ENCODE measurements around the gene COG1. TPM values are rescaled to one million over a fixed set of nuclear protein-coding genes. Genes with fewer than 3 reads are reported as not detected.

COG1 gene
- total RNA-seq, 4 donors from 2014 or later, result 48.3 to 83.3 (median 62.9) TPM

DNA sequence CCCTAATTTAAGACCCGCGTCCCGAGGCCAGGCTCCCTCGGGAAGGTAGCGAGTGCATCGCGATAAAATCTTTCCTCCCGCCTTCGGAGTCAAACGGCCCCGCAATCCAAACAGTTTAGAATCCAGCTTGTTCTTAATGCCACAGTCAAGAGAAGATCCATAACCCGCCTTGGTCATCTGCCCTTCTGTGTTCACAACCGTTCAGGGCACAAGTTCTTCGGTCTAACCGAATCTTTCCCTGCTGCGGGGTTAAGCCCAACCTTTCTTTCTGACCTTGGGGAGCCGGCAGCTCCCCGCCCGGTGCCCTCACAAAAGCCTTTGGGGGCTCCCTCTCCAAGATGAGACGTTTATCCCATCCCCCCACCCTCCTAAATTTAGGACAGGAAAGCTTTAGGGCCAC, 38.5 kb downstream of the COG1 start:
- DNase-seq, result no peak
- peak overlapping the region; percentile 83 to 90 (median 88) for H3K27ac ChIP-seq
- H3K4me1 ChIP-seq, result peaks cover 4 to 44% (median 10%) of the 10 kb centered on the region in 4 donors

GRCh38 chr17:73231841-73232586, 39.2 kb downstream of the COG1 start:
- peaks cover 4 to 42% (median 10%) of the 10 kb centered on the region in 4 donors for H3K4me1 ChIP-seq
- no peaks in the 10 kb centered on the region for H3K27me3 ChIP-seq
- DNase-seq, result peak; percentile 94 to 98 (median 97)
- peak; percentile 41 to 82 for TF ChIP-seq POLR2A (IDR thresholded peaks at IDR 0.05)
- peak in 5 of 6 experiments; percentile 18 to 65 (median 49) for TF ChIP-seq CTCF (IDR thresholded peaks at IDR 0.05)
- H3K4me3 ChIP-seq, result peak overlapping the region; percentile 78 to 99 (median 86)
- peak overlapping the region; percentile 83 to 90 (median 88) for H3K27ac ChIP-seq
- H3K36me3 ChIP-seq, result peaks cover 0 to 19% (median 0%) of the 10 kb centered on the region in 3 donors
- no peaks in the 10 kb centered on the region for H3K9me3 ChIP-seq

More for the DNA sequence above, 38.5 kb downstream of the COG1 start:
- Histone ChIP-seq H3K36me3 (peaks cover 0 to 13% (median 0%) of the 10 kb centered on the region in 3 donors), H3K9me3 (no peaks in the 10 kb centered on the region), H3K27me3 (no peaks in the 10 kb centered on the region), H3K4me3 (peak overlapping the region; percentile 78 to 99 (median 86))
- no peak for TF ChIP-seq CTCF (IDR thresholded peaks at IDR 0.05)
- no peak for TF ChIP-seq POLR2A (IDR thresholded peaks at IDR 0.05)

- H3K36me3 ChIP-seq, result peaks cover 0 to 20% (median 0%) of the 10 kb centered on the region in 3 donors
- peak overlapping the region; percentile 83 to 90 (median 88) for H3K27ac ChIP-seq
- H3K27me3 ChIP-seq, result no peaks in the 10 kb centered on the region
- H3K4me1 ChIP-seq, result peaks cover 4 to 44% (median 10%) of the 10 kb centered on the region in 4 donors
- TF ChIP-seq POLR2A (IDR thresholded peaks at IDR 0.05), result no peak
- no peak for TF ChIP-seq CTCF (IDR thresholded peaks at IDR 0.05)
- peak; percentile 22 to 65 (median 53) for DNase-seq
- no peaks in the 10 kb centered on the region for H3K9me3 ChIP-seq
- H3K4me3 ChIP-seq, result peak overlapping the region; percentile 78 to 99 (median 86)
Measured at GRCh38 chr17:73232587-73233373, 39.9 kb downstream of the COG1 start.

DNA sequence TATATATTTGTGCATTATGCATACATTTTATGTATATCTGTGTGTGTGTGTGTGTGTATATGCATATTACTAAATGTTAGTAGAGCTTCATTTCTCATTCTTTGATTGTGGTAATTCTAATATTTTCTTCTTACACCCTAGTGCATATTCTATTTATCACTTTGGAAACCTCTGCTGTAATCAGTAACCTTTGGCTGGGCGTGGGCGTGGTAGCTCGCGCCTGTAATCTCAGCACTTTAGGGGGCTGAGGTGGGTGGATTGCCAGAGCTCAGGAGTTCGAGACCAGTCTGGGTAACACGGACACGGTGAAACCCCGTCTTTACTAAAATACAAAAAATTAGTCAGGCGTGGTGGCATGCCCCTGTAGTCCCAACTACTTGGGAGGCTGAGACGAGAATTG, 41.9 kb downstream of the COG1 start:
- peak in 2 of 3 donors; percentile 68 to 77 for DNase-seq
- Histone ChIP-seq H3K4me1 (peaks cover 3 to 35% (median 6%) of the 10 kb centered on the region in 4 donors), H3K9me3 (no peaks in the 10 kb centered on the region), H3K36me3 (peaks cover 0 to 20% (median 0%) of the 10 kb centered on the region in 3 donors), H3K27ac (no peak overlapping the region), H3K4me3 (no peak overlapping the region), H3K27me3 (no peaks in the 10 kb centered on the region)
- TF ChIP-seq POLR2A (IDR thresholded peaks at IDR 0.05) (no peak), CTCF (IDR thresholded peaks at IDR 0.05) (no peak)

DNA sequence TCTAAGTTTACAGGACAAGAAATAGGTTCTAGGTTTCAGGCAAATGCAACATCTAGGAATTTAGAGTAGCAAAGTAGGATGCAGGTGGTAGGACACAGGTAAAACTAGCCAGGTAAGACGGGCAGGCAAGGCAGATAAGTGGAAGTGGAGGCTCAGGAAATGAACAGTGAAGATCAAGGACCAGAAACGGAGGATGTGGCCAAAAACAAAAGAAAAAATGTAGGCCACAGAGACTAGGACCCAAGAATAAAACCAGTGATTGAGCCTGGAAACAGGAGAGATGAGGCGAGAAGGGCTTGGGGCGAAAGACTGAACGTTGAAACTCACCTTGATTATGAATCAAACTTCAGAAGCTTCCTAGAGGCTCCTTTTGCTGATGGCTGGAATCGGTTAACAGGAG, 44.9 kb downstream of the COG1 start:
- no peaks in the 10 kb centered on the region for H3K9me3 ChIP-seq
- peaks cover 3 to 20% (median 4%) of the 10 kb centered on the region in 4 donors for H3K4me1 ChIP-seq
- H3K27ac ChIP-seq, result no peak overlapping the region
- no peaks in the 10 kb centered on the region for H3K27me3 ChIP-seq
- peaks cover 0 to 20% (median 0%) of the 10 kb centered on the region in 3 donors for H3K36me3 ChIP-seq
- TF ChIP-seq CTCF (IDR thresholded peaks at IDR 0.05) (no peak), POLR2A (IDR thresholded peaks at IDR 0.05) (no peak)
- H3K4me3 ChIP-seq, result no peak overlapping the region
- DNase-seq, result no peak
